Hematopoietic multipotent progenitor cell treated with erythropoietin and hydrocortisone succinate and interleukin-3 and kit ligand, for 6 days (in vitro differentiated cells): Measurements from ENCODE around the gene TLR3.
A peak's percentile ranks its signal among the peaks of the same experiment; 100 is the strongest.
"Not testable (repeated sequence)": the region's sequence is repeated elsewhere in the genome, so short reads cannot be mapped to it uniquely, and the experiment has no call there.

Source experiments
- DNase-seq: peaks from one replicate; pipeline ENCODE4 v3.0.0-alpha.2; 2015

Gene TLR3

DNA sequence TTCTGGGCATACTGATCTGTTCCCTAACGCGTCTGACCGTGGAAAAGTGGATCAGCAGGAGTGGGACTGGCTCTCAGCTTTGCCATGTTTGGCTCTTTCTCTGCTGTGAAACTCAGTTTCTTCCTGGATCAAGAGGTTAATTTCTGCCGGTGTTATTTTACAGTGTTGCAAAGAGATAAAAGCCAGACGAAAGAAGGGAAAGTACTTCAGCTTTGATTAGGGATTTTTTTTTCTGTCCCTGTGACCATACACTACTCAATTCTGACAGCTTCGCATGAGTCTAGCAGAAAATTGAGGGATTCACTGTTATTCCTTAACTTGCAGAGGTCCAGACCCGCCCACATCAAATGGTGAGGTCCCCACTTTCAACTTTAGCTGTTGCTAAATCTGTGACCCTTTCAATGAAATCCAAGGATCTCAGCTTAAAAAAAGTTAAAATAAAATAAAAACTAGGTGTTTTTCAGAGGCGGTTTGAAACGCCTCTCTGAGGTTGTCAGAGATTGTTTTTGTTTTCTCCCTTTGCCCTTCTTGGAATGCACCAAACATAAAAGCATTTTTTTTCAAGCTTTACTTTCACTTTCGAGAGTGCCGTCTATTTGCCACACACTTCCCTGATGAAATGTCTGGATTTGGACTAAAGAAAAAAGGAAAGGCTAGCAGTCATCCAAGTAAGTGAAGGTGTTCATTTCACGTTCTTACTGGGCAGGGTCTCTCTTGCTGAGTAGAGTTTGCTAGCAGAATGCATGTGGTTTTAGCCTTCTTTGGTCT lies at the start of gene TLR3:
TLR3 (plus strand) TSS at position 576 of the 768 bp plus-strand sequence. CDS start 7,464 bp downstream, outside the sequence.
- peak; percentile 27 for DNase-seq

DNA sequence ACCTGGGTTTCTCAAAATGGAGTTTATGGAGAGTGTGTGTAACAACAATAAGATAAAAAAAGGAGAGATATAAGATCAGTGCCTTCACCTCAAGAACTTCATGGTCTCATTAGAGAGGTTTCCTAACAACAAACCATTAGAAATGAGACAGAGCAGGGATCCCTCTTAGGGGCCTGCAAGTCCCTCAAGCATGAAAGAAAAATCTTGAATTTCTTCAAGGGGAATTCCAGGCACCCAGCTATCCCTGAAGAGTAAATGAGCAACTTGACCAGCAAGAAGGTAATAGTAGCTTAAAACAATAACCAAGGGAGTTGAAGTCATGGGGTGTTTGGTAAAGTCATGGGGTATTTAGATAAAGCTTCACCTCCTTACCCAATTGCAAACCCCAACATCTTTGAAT lies 49.7 kb upstream of the TLR3 start:
- DNase-seq, result no peak

GRCh38 chr4:186020106-186020792 lies 48.7 kb upstream of the TLR3 start:
- DNase-seq, result no peak

DNA sequence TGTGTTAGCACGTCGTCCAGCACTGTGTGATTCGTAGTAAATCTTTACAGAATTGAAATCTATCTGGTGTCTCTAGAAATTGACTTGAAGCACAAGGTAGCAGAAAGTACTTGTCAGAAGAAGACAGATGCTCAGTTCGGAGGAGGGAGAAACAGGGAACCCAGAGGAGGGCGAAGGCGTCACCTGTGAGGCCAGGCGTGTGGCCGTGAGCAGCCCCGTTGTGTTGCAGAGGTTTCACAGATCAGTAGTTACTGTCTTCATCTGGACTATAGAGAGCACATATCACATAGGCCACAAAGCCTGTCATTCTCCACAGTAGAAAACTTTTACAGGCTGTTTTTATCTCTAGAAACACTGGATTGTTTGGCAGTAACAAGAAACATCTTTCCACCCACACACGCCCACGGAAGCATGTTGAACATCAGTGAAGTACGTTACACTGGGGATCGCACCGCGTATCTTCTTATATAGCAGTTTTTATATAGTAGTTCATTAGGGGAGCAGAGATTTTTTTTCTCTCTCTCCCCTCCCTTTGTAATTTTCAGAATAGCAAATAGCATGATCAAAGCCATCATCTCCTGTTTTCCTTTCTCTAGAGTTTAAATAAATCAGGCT lies 48.1 kb upstream of the TLR3 start:
- DNase-seq, result no peak

GRCh38 chr4:186021461-186022167 lies 47.3 kb upstream of the TLR3 start:
- DNase-seq, result peak; percentile 21

GRCh38 chr4:186023975-186024374 lies 45.0 kb upstream of the TLR3 start:
- DNase-seq, result no peak

DNA sequence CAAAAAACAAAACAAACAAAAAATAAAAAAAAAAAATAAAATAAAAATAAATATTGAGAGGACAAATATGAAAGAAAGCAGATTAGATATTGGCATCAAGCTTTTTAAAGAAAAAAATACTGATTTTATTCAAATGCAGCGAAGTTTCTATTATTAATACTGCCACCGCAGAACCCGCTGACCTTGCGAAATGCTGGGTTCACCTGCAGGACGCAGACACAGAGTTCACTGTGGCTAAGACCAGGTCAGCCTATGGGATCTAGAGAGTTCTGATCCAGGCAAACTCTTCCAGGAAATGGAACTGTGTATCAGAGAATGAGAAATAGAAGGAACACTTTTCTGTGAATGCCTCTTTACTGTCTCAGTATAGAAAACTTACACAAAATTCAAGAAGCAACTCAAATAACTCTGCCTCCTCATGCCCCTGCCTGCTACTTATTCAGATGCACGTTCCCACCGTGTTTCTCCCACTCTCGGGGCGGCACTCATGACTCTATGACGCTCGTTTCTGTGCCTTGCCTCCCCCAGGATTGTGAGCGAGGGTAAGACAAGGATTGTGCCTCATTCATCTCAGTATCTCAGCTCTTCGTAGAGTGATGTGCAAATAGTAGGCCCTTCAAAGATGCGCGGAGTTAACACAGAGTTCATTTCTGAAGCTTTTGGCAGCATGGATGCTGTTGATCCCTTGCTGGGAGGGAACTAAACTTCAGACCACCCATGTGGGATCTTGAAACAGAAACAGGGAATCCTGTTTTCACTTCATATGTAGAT lies 44.1 kb upstream of the TLR3 start:
- DNase-seq, result no peak

GRCh38 chr4:186025408-186025690 lies 43.6 kb upstream of the TLR3 start:
- DNase-seq, result no peak

GRCh38 chr4:186027405-186027804 lies 41.6 kb upstream of the TLR3 start:
- no peak for DNase-seq

DNA sequence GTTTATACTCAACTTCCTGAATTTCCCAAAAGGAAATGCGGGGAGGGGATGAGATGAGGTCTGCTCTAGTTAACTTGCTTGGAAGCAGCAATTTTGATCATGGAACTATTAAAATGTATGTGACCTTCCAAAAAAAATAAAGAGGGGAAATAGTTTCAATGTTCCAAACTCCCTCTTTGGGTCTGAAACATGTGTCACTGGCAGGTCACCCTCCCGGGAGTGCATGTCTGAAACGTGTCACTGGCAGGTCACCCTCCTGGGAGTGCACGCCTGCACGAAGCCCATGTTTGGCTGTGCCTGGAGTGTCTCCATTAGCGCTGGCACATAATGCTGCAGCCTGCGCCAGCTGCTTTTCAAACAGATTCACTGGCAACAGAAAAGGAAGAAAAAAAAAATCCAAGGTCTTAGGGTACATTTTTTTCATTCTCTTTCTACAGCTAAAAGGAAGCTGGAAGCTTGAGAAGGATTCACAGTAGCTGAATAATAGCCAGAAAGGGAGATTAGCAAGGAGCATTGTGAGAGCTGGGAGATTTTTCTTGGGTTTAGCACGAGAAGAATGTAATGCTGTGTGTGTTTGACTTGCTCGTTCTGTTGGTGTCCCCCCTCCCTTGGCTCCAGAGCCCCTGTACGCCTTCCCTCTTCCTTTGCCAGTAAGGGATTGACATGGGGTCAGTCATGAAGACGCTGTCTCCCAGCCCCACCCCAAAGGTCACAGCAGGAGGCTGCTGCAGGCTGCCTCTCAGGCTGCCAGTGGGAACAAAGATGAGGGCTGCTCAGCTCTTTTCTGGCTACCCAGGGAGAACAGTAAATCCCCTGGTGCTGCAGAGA lies 39.2 kb upstream of the TLR3 start:
- no peak for DNase-seq

DNA sequence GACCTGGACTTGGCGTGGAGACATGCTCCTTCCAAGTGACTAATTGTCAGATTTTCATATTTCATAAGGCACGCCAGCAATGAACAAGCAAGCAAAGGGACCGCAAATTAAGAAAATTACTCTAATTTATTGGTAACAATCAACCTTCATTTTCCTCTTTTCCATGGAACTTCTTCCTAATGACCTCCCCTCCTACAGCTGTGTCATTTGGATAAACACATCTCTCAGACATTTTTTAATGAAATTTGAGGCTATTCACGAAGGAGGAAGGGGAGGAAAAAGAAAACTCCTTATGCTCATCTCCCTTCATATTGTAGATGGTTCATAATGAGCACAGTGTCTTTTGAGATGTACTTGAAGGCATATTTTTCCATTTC lies 38.6 kb upstream of the TLR3 start:
- DNase-seq, result no peak

DNA sequence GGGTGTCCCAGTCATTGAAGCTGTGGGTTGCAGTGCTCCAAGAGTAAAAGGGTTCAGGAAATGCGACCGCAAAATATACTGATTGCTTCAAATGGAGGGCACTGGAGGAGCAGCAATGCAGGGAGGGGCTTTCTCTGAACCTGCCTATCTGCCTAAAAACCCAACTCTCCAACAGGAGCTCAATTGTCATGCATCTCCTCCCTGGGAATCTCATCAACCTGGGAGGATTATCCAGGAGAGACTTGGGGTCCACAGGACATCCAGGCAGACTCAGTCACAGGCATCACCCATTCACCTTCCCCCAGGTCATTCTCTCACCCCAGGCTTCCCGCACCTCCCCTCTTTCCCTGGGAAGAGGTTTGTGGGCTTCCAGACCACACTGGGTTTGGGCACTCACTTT lies 38.2 kb upstream of the TLR3 start:
- no peak for DNase-seq

DNA sequence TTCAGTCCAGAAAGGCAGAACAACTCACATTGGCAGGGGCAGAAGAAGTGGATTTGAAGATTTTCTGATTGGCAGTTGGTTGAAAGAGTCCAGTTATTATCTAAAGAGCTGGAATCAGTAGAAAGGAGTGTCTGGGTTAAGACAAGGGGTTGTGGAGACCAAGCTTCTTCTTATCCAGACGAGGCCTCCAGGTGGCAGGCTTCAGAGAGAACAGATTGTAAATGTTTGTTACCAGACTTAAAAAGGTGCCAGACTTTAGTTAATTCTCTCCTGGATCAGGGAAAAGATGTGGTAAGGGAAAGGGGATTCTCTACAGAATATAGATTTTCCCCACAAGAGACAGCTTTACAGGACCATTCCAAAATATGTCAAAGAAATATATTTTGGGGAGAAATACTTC lies 36.7 kb upstream of the TLR3 start:
- DNase-seq, result no peak

DNA sequence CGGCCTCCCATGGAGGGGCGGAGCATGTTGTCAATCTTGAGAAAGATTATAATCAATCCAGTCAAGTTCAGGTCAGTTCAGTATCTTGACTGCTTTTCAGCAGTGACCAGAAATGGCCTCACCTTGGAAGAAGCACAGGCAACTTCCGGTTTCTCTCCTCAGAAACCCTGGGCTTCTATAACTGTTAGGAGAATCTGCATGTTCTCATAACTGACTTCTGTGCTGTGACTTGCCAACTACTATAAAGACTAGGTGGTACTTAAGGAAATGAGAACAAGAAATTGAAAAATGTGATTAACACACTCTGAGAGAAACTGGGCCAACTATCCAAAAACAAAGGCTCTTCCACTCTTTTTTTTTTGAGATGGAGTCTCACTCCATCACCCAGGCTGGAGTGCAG lies 35.9 kb upstream of the TLR3 start:
- DNase-seq, result no peak

DNA sequence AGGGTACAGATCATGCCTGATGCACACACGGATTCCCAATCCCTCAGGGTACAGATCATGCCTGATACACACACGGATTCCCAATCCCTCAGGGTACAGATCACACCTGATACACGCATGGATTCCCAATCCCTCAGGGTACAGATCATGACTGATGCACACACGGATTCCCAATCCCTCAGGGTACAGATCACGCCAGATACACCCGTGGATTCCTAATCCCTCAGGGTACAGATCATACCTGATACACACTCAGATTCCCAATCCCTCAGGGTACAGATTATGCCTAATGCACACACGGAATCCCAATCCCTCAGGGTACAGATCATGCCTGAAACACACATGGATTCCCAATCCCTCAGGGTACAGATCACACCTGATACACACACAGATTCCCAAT lies 34.3 kb upstream of the TLR3 start:
- not testable (repeated sequence) for DNase-seq

- DNase-seq, result no peak
Observed at GRCh38 chr4:186036976-186037581, 31.9 kb upstream of the TLR3 start.

DNA sequence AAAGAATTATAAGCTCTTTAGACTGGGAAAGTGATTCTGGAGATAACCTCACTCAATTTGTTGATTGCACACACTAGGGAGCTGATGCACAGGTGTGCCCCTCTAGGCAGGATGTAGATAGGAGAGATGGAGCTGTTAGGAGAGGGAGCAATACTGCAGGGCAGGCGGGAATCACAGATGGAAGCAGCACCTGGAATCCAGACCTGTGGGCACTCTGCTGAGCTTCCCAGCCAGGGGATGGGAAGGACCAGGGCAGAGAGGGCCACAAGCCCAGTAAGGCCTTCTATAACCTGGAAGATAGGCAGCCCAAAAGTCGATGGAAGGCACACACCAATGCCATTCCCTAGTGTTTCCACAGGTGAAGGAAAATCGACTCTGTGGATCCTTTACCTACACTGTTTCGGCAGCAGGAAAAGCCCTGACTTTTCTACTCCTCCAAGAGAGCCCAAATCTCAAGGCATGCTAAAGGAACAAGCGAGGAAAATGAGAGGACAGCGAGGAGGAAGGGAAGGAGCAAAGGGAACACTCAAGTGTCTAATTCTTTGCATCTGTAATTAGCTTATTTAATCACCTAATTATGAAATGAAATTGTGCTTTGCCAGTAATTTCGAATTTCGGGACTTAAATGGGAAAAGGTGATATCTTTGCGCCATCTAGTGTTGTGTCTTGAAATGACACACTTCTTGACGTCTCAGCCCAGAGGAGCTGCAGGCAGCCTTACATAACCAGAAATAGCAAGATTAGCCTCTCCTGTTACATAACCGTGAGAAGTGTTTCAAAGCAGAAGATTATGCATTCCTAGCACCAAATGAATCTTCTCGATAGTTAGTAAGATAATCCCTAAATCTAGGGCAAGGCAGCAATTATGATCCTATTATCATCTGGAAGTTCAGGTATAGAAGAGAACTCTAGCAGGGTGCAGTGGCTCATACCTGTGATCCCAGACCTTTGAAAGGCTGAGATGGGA lies 31.0 kb upstream of the TLR3 start:
- DNase-seq, result peak; percentile 78

- no peak for DNase-seq
Observed at GRCh38 chr4:186039697-186040096, 29.3 kb upstream of the TLR3 start.

DNA sequence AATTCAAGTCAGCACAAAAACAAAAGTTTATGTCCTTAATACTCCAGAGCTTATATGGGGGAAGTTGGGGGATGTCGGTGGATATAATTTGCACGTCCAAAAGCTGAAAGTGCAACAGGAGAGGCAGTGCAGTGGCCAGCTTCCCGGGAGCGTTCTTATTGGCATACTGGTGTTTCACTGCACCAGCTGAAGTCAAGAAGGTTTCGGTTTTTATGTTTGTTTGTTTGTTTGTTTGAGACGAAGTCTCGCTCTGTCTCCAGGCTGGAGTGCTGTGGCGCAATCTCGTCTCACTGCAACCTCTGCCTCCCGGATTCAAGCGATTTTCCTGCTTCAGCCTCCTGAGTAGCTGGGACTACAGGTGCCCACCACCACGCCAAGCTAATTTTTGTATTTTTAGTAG lies 28.6 kb upstream of the TLR3 start:
- DNase-seq, result no peak

GRCh38 chr4:186047501-186047900 lies 21.5 kb upstream of the TLR3 start:
- DNase-seq, result not testable (repeated sequence)
